ENCODE results near the gene TASOR2. TPM values are rescaled to one million over a fixed set of nuclear protein-coding genes. Genes with fewer than 3 reads are reported as not detected.

The TASOR2 gene
- total RNA-seq, 2 experiments from 2014 or later: 50.0 to 51.0 TPM

- H3K4me3 Mint-ChIP-seq: no peak overlapping the region
- intact Hi-C loops (cut with DNase I, micrococcal nuclease): no loop called here
- Histone ChIP-seq H3K4me3 (ENCODE audit: low read length) (no peak overlapping the region), H3K9me3 (ENCODE audit: control insufficient read depth in 1 of 2, insufficient read depth in 1 of 2, low read length in 2 of 2) (no peaks in the 10 kb centered on the region), H3K36me3 (ENCODE audit: insufficient read depth, low read length) (peaks cover 33% of the 10 kb centered on the region), H3K4me1 (ENCODE audit: insufficient read depth, low read length) (no peaks in the 10 kb centered on the region), H3K27me3 (ENCODE audit: control insufficient read depth in 1 of 2, insufficient read depth in 2 of 2, low read length in 2 of 2) (no peaks in the 10 kb centered on the region), H3K27ac (ENCODE audit: low read depth in 1 of 2, low read length in 2 of 2) (no peak overlapping the region)
- H3K36me3 Mint-ChIP-seq (ENCODE audit: low read depth): peaks cover 63% of the 10 kb centered on the region
- no peaks in the 10 kb centered on the region for H3K9me3 Mint-ChIP-seq
- ChIA-PET POLR2A (no interaction called here), CTCF (interaction anchor here (1.1 kb wide), 1 partner anchor 11 kb away, joined by 4 read pairs; no protein-coding TSS in a partner anchor)
- no peaks in the 10 kb centered on the region for H3K4me1 Mint-ChIP-seq (ENCODE audit: low read depth)
- no peak overlapping the region for H3K27ac Mint-ChIP-seq
- H3K27me3 Mint-ChIP-seq: no peaks in the 10 kb centered on the region
- ATAC-seq (ENCODE audit: poor library complexity): no peak
- no peak for TF ChIP-seq CTCF (IDR thresholded peaks at IDR 0.05)
- DNase-seq: no peak
Measured at GRCh38 chr10:5641501-5641900, 43.1 kb upstream of the TASOR2 start.

GRCh38 chr10:5643346-5644067, 41.1 kb upstream of the TASOR2 start:
- ChIA-PET POLR2A (no interaction called here), CTCF (no interaction called here)
- H3K9me3 ChIP-seq (ENCODE audit: control insufficient read depth in 1 of 2, insufficient read depth in 1 of 2, low read length in 2 of 2): no peaks in the 10 kb centered on the region
- Mint-ChIP-seq H3K9me3 (no peaks in the 10 kb centered on the region), H3K27me3 (no peaks in the 10 kb centered on the region), H3K4me1 (ENCODE audit: low read depth) (no peaks in the 10 kb centered on the region), H3K4me3 (no peak overlapping the region), H3K36me3 (ENCODE audit: low read depth) (peaks cover 62% of the 10 kb centered on the region), H3K27ac (no peak overlapping the region)
- H3K4me3 ChIP-seq (ENCODE audit: low read length): no peak overlapping the region
- no peaks in the 10 kb centered on the region for H3K27me3 ChIP-seq (ENCODE audit: control insufficient read depth in 1 of 2, insufficient read depth in 2 of 2, low read length in 2 of 2)
- ATAC-seq (ENCODE audit: poor library complexity) (no peak), DNase-seq (no peak)
- no peaks in the 10 kb centered on the region for H3K4me1 ChIP-seq (ENCODE audit: insufficient read depth, low read length)
- no peak for TF ChIP-seq CTCF (IDR thresholded peaks at IDR 0.05)
- intact Hi-C loops (cut with DNase I, micrococcal nuclease): no loop called here
- H3K27ac ChIP-seq (ENCODE audit: low read depth in 1 of 2, low read length in 2 of 2): no peak overlapping the region
- peaks cover 34% of the 10 kb centered on the region for H3K36me3 ChIP-seq (ENCODE audit: insufficient read depth, low read length)

GRCh38 chr10:5644930-5645329, 39.7 kb upstream of the TASOR2 start:
- ChIA-PET CTCF (interaction anchor here (1.4 kb wide), 1 partner anchor 15 kb away, joined by 4 read pairs; no protein-coding TSS in a partner anchor), POLR2A (no interaction called here)
- Mint-ChIP-seq H3K9me3 (no peaks in the 10 kb centered on the region), H3K36me3 (ENCODE audit: low read depth) (peaks cover 52% of the 10 kb centered on the region), H3K27ac (no peak overlapping the region), H3K4me3 (no peak overlapping the region), H3K27me3 (no peaks in the 10 kb centered on the region), H3K4me1 (ENCODE audit: low read depth) (no peaks in the 10 kb centered on the region)
- Histone ChIP-seq H3K4me3 (ENCODE audit: low read length) (no peak overlapping the region), H3K27me3 (ENCODE audit: control insufficient read depth in 1 of 2, insufficient read depth in 2 of 2, low read length in 2 of 2) (no peaks in the 10 kb centered on the region), H3K27ac (ENCODE audit: low read depth in 1 of 2, low read length in 2 of 2) (no peak overlapping the region), H3K9me3 (ENCODE audit: control insufficient read depth in 1 of 2, insufficient read depth in 1 of 2, low read length in 2 of 2) (no peaks in the 10 kb centered on the region), H3K36me3 (ENCODE audit: insufficient read depth, low read length) (peaks cover 31% of the 10 kb centered on the region), H3K4me1 (ENCODE audit: insufficient read depth, low read length) (no peaks in the 10 kb centered on the region)
- ATAC-seq (ENCODE audit: poor library complexity): no peak
- intact Hi-C loops (cut with DNase I, micrococcal nuclease): no loop called here
- no peak for TF ChIP-seq CTCF (IDR thresholded peaks at IDR 0.05)
- DNase-seq: no peak

Measured in CD4-positive, alpha-beta T cell (primary cell).